Sigmoid colon (tissue), 7 donors: Measurements from ENCODE around the gene HADHB. TPM values are rescaled to one million over a fixed set of nuclear protein-coding genes. Genes with fewer than 3 reads are reported as not detected.

Experiments used
- DNase-seq: peaks from one replicate; pipeline ENCODE4 v3.0.0-alpha.2; 2019
- H3K27ac ChIP-seq, 4 donors: fragments of 200-600 bp; sonication (generic); one replicate each; pipeline ENCODE4 v1.5.1; 2016 to 2019; ENCODE audit warnings: mild to moderate bottlenecking in 1 of 4
- H3K27me3 ChIP-seq, 3 donors: fragments of 200-600 bp; sonication (generic); one replicate each; pipeline ENCODE4 v1.5.1; 2019; ENCODE audit warnings: mild to moderate bottlenecking in 1 of 3
- H3K36me3 ChIP-seq, 4 donors: fragments of 200-600 bp; sonication (generic); one replicate each; pipeline ENCODE4 v1.5.1; 2016 to 2019
- H3K4me1 ChIP-seq, 4 donors: fragments of 200-600 bp; sonication (generic); one replicate each; pipeline ENCODE4 v1.5.1; 2017 to 2019
- H3K4me3 ChIP-seq, 4 donors: fragments of 200-600 bp; sonication (generic); one replicate each; pipeline ENCODE4 v1.5.1; 2017 to 2019; ENCODE audit warnings: mild to moderate bottlenecking in 2 of 4, moderate library complexity in 1 of 4
- H3K9me3 ChIP-seq, 4 donors: fragments of 200-600 bp in 3 of 4; sonication (generic) in 3 of 4; one replicate each; pipeline versions ENCODE4 v1.5.1 to v1.6.1; 2013 to 2019
- EP300 ChIP-seq, 4 donors: sonication (generic); formaldehyde crosslinking; IDR thresholded peaks; one replicate each; pipeline ENCODE4 v1.6.1; 2017; ENCODE audit warnings: antibody characterized with exemption in 4 of 4
- POLR2A ChIP-seq, 2 donors: fragments of 450-650 bp; IDR thresholded peaks; one replicate each; pipeline ENCODE4 v1.6.1; 2016; ENCODE audit warnings: antibody characterized with exemption in 2 of 2, mild to moderate bottlenecking in 2 of 2, moderate library complexity in 2 of 2
- POLR2AphosphoS5 ChIP-seq, 4 donors: sonication (generic); formaldehyde crosslinking; IDR thresholded peaks; one replicate each; pipeline ENCODE4 v1.6.1; 2017; ENCODE audit warnings: antibody characterized with exemption in 4 of 4
- WGBS, 2 donors: extraction: QIAGEN DNeasy Blood & Tissue Kit; methylation state at CpG; one replicate each; pipeline ENCODE4 v1.1.7; 2013; 5-methylcytosine and 5-hydroxymethylcytosine counted together
- intact Hi-C: fragments of 100-400 bp; cut with DNase I; formaldehyde crosslinking; loops from one replicate; pipeline ENCODE4 v1.15.1; 2023
- polyA plus RNA-seq, 3 donors: library from polyadenylated mRNA; stranded (reverse); fragments of 200-250 nt; gene quantifications; one replicate each; pipeline ENCODE4 v1.2.3, GENCODE V29; 2013
- total RNA-seq, 4 donors: library from RNA; depleted of rRNA; stranded (reverse); fragments of >200 nt; gene quantifications; one replicate each; pipeline ENCODE4 v1.1.0, GENCODE V29; 2016
- TF ChIP-seq, protein P1 (sequence below), 4 experiments: fragments of 450-650 bp in 3 of 4; fragments of 200-600 bp in 1 of 4; IDR thresholded peaks; one replicate each; pipeline ENCODE4 v1.5.1; 2016 to 2019; ENCODE audit warnings: antibody characterized with exemption in 4 of 4, mild to moderate bottlenecking in 3 of 4, moderate library complexity in 2 of 4
- donor health status: healthy with polysubstance abuse.
- donor health status: Bipolar disorder and iron deficiency.
- donor health status: healthy.

Gene HADHB
- total and polyA plus RNA-seq, 7 donors = 82.8 to 212 (median 120) TPM

DNA sequence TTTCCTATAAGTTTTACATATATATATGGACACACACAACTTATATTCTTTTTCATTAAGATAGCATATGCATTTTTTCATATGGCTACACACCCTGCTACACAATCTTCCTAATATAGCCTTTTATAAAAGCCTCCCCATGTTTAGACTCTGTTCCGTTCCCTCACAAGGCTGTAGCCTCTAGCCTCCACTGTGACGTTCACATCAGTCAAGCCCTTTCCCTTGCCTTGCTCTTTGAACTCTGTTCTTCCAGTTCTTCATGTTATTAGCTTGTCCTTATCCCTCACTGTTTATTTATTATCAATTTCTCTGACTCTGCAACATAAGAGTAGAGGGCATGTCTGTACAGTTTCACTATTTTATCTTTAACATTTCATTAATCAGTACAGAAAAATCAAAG, 38.9 kb downstream of the HADHB start:
- no peaks in the 10 kb centered on the region for H3K4me1 ChIP-seq
- H3K27me3 ChIP-seq = no peaks in the 10 kb centered on the region
- no peak overlapping the region for H3K27ac ChIP-seq
- 87 to 94% methylated on average over 2 of the region's 2 CpGs for WGBS, 2 donors
- no peak overlapping the region for H3K4me3 ChIP-seq
- H3K9me3 ChIP-seq = no peaks in the 10 kb centered on the region
- no peak for DNase-seq
- intact Hi-C loops = no loop called here
- peaks cover 12 to 99% (median 44%) of the 10 kb centered on the region in 4 donors for H3K36me3 ChIP-seq
- TF ChIP-seq POLR2A (IDR thresholded peaks at IDR 0.05) (no peak), POLR2AphosphoS5 (IDR thresholded peaks at IDR 0.05) (no peak), EP300 (IDR thresholded peaks at IDR 0.05) (no peak)
- TF ChIP-seq, protein P1, sequence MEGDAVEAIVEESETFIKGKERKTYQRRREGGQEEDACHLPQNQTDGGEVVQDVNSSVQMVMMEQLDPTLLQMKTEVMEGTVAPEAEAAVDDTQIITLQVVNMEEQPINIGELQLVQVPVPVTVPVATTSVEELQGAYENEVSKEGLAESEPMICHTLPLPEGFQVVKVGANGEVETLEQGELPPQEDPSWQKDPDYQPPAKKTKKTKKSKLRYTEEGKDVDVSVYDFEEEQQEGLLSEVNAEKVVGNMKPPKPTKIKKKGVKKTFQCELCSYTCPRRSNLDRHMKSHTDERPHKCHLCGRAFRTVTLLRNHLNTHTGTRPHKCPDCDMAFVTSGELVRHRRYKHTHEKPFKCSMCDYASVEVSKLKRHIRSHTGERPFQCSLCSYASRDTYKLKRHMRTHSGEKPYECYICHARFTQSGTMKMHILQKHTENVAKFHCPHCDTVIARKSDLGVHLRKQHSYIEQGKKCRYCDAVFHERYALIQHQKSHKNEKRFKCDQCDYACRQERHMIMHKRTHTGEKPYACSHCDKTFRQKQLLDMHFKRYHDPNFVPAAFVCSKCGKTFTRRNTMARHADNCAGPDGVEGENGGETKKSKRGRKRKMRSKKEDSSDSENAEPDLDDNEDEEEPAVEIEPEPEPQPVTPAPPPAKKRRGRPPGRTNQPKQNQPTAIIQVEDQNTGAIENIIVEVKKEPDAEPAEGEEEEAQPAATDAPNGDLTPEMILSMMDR (IDR thresholded peaks at IDR 0.05) = no peak

DNA sequence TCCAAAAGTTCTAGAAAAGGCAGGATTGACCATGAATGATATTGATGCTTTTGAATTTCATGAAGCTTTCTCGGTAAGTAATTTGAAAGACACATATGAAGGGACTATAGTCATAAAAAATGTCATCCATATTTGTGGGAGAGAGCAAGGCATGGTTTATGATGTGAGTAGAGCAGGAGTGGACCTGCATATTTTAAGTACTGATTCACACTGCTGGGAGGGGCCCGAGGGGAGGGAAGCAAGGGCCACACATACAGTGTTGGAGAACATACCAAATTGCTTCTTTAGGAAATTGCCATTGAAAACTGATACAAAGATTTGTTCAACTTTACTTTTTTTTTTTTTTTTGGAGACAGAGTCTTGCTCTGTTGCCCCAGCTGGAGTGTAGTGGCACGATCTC, 39.4 kb downstream of the HADHB start:
- 96 to 98% methylated on average over 3 of the region's 3 CpGs for WGBS, 2 donors
- Histone ChIP-seq H3K4me3 (no peak overlapping the region), H3K9me3 (no peaks in the 10 kb centered on the region), H3K27me3 (no peaks in the 10 kb centered on the region), H3K4me1 (no peaks in the 10 kb centered on the region), H3K27ac (no peak overlapping the region), H3K36me3 (peaks cover 12 to 95% (median 39%) of the 10 kb centered on the region in 4 donors)
- intact Hi-C loops = no loop called here
- TF ChIP-seq POLR2A (IDR thresholded peaks at IDR 0.05) (no peak), POLR2AphosphoS5 (IDR thresholded peaks at IDR 0.05) (no peak), EP300 (IDR thresholded peaks at IDR 0.05) (no peak)
- TF ChIP-seq, protein P1 (IDR thresholded peaks at IDR 0.05) = no peak
- no peak for DNase-seq

DNA sequence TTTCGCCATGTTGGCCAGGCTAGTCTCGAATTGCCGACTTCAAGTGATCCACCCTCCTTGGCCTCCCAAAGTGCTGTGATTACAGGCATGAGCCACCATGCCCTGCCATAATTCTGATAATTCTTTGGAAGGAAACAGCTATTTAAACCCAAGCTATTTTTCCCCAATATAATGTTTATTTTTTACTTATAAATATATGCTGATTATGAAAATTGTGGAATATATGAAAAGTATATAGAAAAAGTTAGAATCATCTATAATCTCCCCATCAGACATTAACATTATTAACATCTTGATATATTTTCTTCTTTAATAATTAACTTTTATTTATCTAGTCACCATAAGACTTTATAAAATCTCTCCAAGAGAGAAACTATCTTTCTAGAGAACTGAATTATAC, 41.2 kb downstream of the HADHB start:
- no peak for DNase-seq
- H3K27me3 ChIP-seq = no peaks in the 10 kb centered on the region
- no peaks in the 10 kb centered on the region for H3K4me1 ChIP-seq
- no peak overlapping the region for H3K27ac ChIP-seq
- no peak overlapping the region for H3K4me3 ChIP-seq
- no peaks in the 10 kb centered on the region for H3K9me3 ChIP-seq
- intact Hi-C loops = no loop called here
- WGBS, 2 donors = 95 to 98% methylated on average over 3 of the region's 3 CpGs
- peaks cover 12 to 95% (median 34%) of the 10 kb centered on the region in 4 donors for H3K36me3 ChIP-seq
- TF ChIP-seq, protein P1 (IDR thresholded peaks at IDR 0.05) = no peak
- TF ChIP-seq POLR2A (IDR thresholded peaks at IDR 0.05) (no peak), EP300 (IDR thresholded peaks at IDR 0.05) (no peak), POLR2AphosphoS5 (IDR thresholded peaks at IDR 0.05) (no peak)

DNA sequence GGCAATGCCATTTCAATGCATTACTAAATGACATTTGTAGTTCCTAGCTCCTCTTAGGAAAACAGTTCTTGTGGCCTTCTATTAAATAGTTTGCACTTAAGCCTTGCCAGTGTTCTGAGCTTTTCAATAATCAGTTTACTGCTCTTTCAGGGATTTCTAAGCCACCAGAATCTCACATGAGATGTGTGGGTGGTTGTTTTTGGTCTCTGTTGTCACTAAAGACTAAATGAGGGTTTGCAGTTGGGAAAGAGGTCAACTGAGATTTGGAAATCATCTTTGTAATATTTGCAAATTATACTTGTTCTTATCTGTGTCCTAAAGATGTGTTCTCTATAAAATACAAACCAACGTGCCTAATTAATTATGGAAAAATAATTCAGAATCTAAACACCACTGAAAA, 45.3 kb downstream of the HADHB start:
- no peak for DNase-seq
- 45 to 85% methylated on average over 1 of the region's 1 CpG for WGBS, 2 donors
- intact Hi-C loops = no loop called here
- H3K27me3 ChIP-seq = no peaks in the 10 kb centered on the region
- no peaks in the 10 kb centered on the region for H3K4me1 ChIP-seq
- H3K36me3 ChIP-seq = peaks cover 0 to 56% (median 18%) of the 10 kb centered on the region in 4 donors
- H3K4me3 ChIP-seq = no peak overlapping the region
- no peak overlapping the region for H3K27ac ChIP-seq
- H3K9me3 ChIP-seq = no peaks in the 10 kb centered on the region
- TF ChIP-seq EP300 (IDR thresholded peaks at IDR 0.05) (no peak), POLR2AphosphoS5 (IDR thresholded peaks at IDR 0.05) (no peak), POLR2A (IDR thresholded peaks at IDR 0.05) (no peak)
- TF ChIP-seq, protein P1 (IDR thresholded peaks at IDR 0.05) = no peak

DNA sequence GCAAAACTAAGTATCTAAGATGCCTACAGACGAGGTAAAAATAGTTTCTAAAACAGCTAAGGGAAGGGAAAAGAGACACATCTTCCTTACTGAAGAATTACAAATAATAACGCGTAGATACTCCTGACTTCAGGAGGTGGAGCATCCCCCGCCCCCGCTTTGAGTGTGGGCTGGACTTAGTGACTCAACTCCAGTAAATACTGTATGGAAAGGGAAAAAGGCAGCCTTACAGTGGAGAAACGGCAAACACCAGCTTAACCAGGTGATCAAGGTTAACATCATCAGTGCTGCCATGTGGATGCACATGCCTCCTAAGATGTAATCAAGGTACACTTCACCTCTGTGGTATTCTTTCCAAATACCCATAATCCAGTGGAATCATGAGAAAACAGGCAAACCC, 47.9 kb downstream of the HADHB start:
- no peak for DNase-seq
- intact Hi-C loops = no loop called here
- Histone ChIP-seq H3K4me3 (no peak overlapping the region), H3K27ac (no peak overlapping the region), H3K36me3 (peaks cover 0 to 31% (median 11%) of the 10 kb centered on the region in 4 donors), H3K4me1 (peaks cover 0 to 1% (median 0%) of the 10 kb centered on the region in 4 donors), H3K9me3 (no peaks in the 10 kb centered on the region), H3K27me3 (no peaks in the 10 kb centered on the region)
- 75 to 83% methylated on average over 6 of the region's 6 CpGs for WGBS, 2 donors
- TF ChIP-seq, protein P1 (IDR thresholded peaks at IDR 0.05) = no peak
- TF ChIP-seq POLR2AphosphoS5 (IDR thresholded peaks at IDR 0.05) (no peak), POLR2A (IDR thresholded peaks at IDR 0.05) (no peak), EP300 (IDR thresholded peaks at IDR 0.05) (no peak)
